Lower leg skin (tissue), 3 donors: Measurements from ENCODE around the gene DIO3.

Source experiments
- CTCF ChIP-seq, 3 donors: fragments of 450-650 bp; IDR thresholded peaks; one replicate each; pipeline ENCODE4 v1.5.1; 2016; ENCODE audit warnings: antibody characterized with exemption in 3 of 3, mild to moderate bottlenecking in 3 of 3, moderate library complexity in 2 of 3
- POLR2A ChIP-seq, 2 donors: fragments of 450-650 bp; IDR thresholded peaks; one replicate each; pipeline ENCODE4 v1.6.1; 2016 to 2017; ENCODE audit warnings: antibody characterized with exemption in 2 of 2, mild to moderate bottlenecking in 1 of 2, moderate library complexity in 1 of 2

- TF ChIP-seq CTCF (IDR thresholded peaks at IDR 0.05) (no peak), POLR2A (IDR thresholded peaks at IDR 0.05) (no peak)
Observed at GRCh38 chr14:101582294-101582693, 21.0 kb downstream of the DIO3 start.
